CD14-positive monocyte (primary cell): ENCODE measurements around the gene DOCK1. TPM values are rescaled to one million over a fixed set of nuclear protein-coding genes. Genes with fewer than 3 reads are reported as not detected.

Experiments
- DNase-seq, 3 donors: peaks; one replicate each; pipeline ENCODE4 v3.0.0-alpha.2; 2011 to 2022
- H2AFZ ChIP-seq: 2 replicates; pipeline ENCODE4 v1.6.0; 2012; ENCODE audit warnings: mild to moderate bottlenecking, low read depth, low read length, inconsistent platforms; ENCODE audit not compliant: insufficient read depth, poor library complexity, severe bottlenecking
- H3K27ac ChIP-seq, 2 donors: 1 replicate in 1 of 2; 2 replicates in 1 of 2; pipeline ENCODE4 v1.5.1; 2012 to 2013; ENCODE audit warnings: low read length in 2 of 2, control low read depth in 1 of 2, inconsistent platforms in 1 of 2, low read depth in 1 of 2, mild to moderate bottlenecking in 1 of 2
- H3K27me3 ChIP-seq, 2 donors: one replicate each; pipeline versions ENCODE4 v1.6.0 to v1.6.1; 2011 to 2013; ENCODE audit warnings: low read length in 2 of 2; ENCODE audit not compliant: control insufficient read depth in 2 of 2, insufficient read depth in 2 of 2
- H3K36me3 ChIP-seq, 2 donors: replicated peaks in 1 of 2; 1 replicate in 1 of 2; 2 replicates in 1 of 2; pipeline versions ENCODE4 v1.5.1 to v1.6.1; 2012 to 2013; ENCODE audit warnings: low read length in 2 of 2, control low read depth in 1 of 2, inconsistent platforms in 1 of 2, mild to moderate bottlenecking in 1 of 2; ENCODE audit not compliant: insufficient read depth in 2 of 2, control insufficient read depth in 1 of 2
- H3K4me1 ChIP-seq, 2 donors: 1 replicate in 1 of 2; 2 replicates in 1 of 2; pipeline versions ENCODE4 v1.5.1 to v1.6.1; 2012 to 2013; ENCODE audit warnings: low read length in 2 of 2, control low read depth in 1 of 2, inconsistent platforms in 1 of 2, mild to moderate bottlenecking in 1 of 2, moderate library complexity in 1 of 2; ENCODE audit not compliant: insufficient read depth in 2 of 2, control insufficient read depth in 1 of 2
- H3K4me2 ChIP-seq: replicated peaks from 2 replicates; pipeline ENCODE3; 2012; ENCODE audit warnings: low read length, moderate library complexity, mild to moderate bottlenecking; ENCODE audit not compliant: poor library complexity, severe bottlenecking; ENCODE audit errors: extremely low read depth
- H3K4me3 ChIP-seq, 3 experiments: fragments of 200-600 bp in 1 of 3; sonication (generic) in 1 of 3; replicated peaks in 1 of 3; 1 replicate in 2 of 3; 2 replicates in 1 of 3; pipeline ENCODE4 v1.5.1; 2011 to 2013; ENCODE audit warnings: low read length in 3 of 3, mild to moderate bottlenecking in 3 of 3, control low read depth in 2 of 3, low read depth in 2 of 3, inconsistent platforms in 1 of 3, moderate library complexity in 1 of 3
- H3K79me2 ChIP-seq: 2 replicates; pipeline ENCODE4 v1.6.0; 2012; ENCODE audit warnings: mild to moderate bottlenecking, control low read depth, inconsistent platforms, low read length, moderate library complexity; ENCODE audit not compliant: insufficient read depth
- H3K9ac ChIP-seq: 2 replicates; pipeline ENCODE4 v1.6.0; 2017; ENCODE audit warnings: low read length, mild to moderate bottlenecking; ENCODE audit not compliant: insufficient read depth, poor library complexity, severe bottlenecking
- H3K9me3 ChIP-seq, 2 donors: replicated peaks in 1 of 2; 1 replicate in 1 of 2; 2 replicates in 1 of 2; pipeline versions ENCODE4 v1.5.1 to v1.6.1; 2012 to 2013; ENCODE audit warnings: low read length in 2 of 2, control low read depth in 1 of 2; ENCODE audit not compliant: control insufficient read depth in 1 of 2, insufficient read depth in 1 of 2
- H4K20me1 ChIP-seq: 2 replicates; pipeline ENCODE4 v1.6.0; 2012; ENCODE audit warnings: mild to moderate bottlenecking, low read length, control low read depth, moderate library complexity; ENCODE audit not compliant: insufficient read depth
- H3K27ac Mint-ChIP-seq, 7 donors: one replicate each; pipeline ENCODE4 v1.8.0; 2020; ENCODE audit warnings: mild to moderate bottlenecking in 7 of 7, mixed read lengths in 7 of 7, moderate library complexity in 6 of 7, inconsistent platforms in 2 of 7
- H3K27me3 Mint-ChIP-seq, 3 donors: one replicate each; pipeline ENCODE4 v1.8.0; 2021 to 2022; ENCODE audit warnings: low read depth in 3 of 3, mild to moderate bottlenecking in 3 of 3, mixed read lengths in 3 of 3, moderate library complexity in 3 of 3, inconsistent platforms in 1 of 3
- H3K36me3 Mint-ChIP-seq, 2 donors: one replicate each; pipeline ENCODE4 v1.8.0; 2020; ENCODE audit warnings: mixed read lengths in 2 of 2, inconsistent platforms in 1 of 2, mild to moderate bottlenecking in 1 of 2
- H3K4me1 Mint-ChIP-seq: one replicate; pipeline ENCODE4 v1.8.0; 2020; ENCODE audit warnings: mild to moderate bottlenecking, mixed read lengths
- H3K4me3 Mint-ChIP-seq, 2 donors: one replicate each; pipeline ENCODE4 v1.8.0; 2020; ENCODE audit warnings: mild to moderate bottlenecking in 2 of 2, mixed read lengths in 2 of 2, moderate library complexity in 1 of 2
- H3K9me3 Mint-ChIP-seq, 7 donors: one replicate each; pipeline ENCODE4 v1.8.0; 2020 to 2022; ENCODE audit warnings: mixed read lengths in 7 of 7, mild to moderate bottlenecking in 6 of 7, moderate library complexity in 6 of 7, inconsistent platforms in 2 of 7
- CTCF ChIP-seq: fragments of 200-600 bp; IDR thresholded peaks from one replicate; pipeline ENCODE4 v1.8.0; 2022; ENCODE audit warnings: antibody characterized with exemption, mild to moderate bottlenecking
- WGBS: methylation state at CpG from one replicate; pipeline ENCODE4 v1.1.5; 2013; ENCODE audit warnings: missing lambda C conversion rate; ENCODE audit not compliant: insufficient coverage; 5-methylcytosine and 5-hydroxymethylcytosine counted together
- intact Hi-C, 2 donors: fragments of 100-400 bp; cut with micrococcal nuclease; formaldehyde crosslinking; loops; one replicate each; pipeline versions ENCODE4 v1.15.0 to v1.15.1; 2023
- polyA plus RNA-seq, 3 donors: library from polyadenylated mRNA; depleted of rRNA in 1 of 3; unstranded in 2 of 3; stranded (reverse) in 1 of 3; fragments of 300-500 nt in 2 of 3; fragments of >200 nt in 1 of 3; fragmentation: Illumina TruSeq in 2 of 3; gene quantifications; 1 replicate in 2 of 3; 2 replicates in 1 of 3; pipeline ENCODE4 v1.2.3, GENCODE V29; 2012 to 2021

DOCK1 gene
- polyA plus RNA-seq, 3 donors, result 0.31 to 0.35 TPM; not detected in 1

DNA sequence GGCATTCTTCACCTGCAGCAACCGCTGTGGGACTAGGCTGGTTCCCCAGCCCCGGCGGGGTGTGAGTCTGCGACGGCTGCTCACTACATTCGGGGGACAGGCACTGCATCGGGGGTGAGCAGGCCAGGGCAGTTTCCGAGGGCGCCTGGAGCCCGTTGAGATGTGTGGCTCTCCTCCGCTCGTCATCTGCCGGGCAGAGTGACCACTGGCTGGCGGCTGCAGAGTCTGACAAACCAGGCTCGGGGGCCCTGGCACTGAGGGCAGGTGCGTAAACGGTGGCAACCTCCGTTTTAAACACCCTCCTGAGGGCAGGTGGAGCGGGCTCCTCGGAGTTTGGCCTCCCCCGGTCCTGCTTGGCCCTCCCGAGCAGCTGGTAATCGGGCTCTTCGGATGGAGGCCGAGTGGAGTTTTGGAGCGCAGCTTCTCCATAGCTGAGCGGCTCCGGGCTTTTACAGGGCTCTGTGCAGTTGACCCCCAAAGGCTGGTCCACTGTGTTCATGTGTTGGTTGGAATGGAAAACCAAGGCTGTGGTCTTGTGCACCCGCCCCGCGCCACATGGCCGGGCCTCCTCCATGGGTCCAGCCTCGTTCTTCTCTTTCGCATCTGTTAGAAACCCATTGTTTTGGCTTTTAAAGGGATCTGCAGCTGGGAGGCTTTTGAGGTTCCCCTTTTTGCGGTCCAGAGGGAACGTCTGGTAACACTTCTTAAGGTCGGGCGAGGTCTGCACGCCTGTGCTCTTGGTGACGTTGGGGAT lies 270.3 kb downstream of the DOCK1 start:
- Histone ChIP-seq H3K4me2 (no peak overlapping the region), H3K4me3 (no peak overlapping the region), H3K79me2 (no peaks in the 10 kb centered on the region), H3K9me3 (no peaks in the 10 kb centered on the region), H4K20me1 (no peaks in the 10 kb centered on the region), H3K27me3 (no peaks in the 10 kb centered on the region), H2AFZ (no peak overlapping the region), H3K9ac (no peak overlapping the region), H3K36me3 (no peaks in the 10 kb centered on the region), H3K4me1 (no peaks in the 10 kb centered on the region), H3K27ac (no peak overlapping the region)
- Mint-ChIP-seq H3K4me1 (peaks cover 9% of the 10 kb centered on the region), H3K4me3 (no peak overlapping the region), H3K27ac (no peak overlapping the region), H3K27me3 (peaks cover 0 to 1% (median 0%) of the 10 kb centered on the region in 3 donors), H3K9me3 (no peaks in the 10 kb centered on the region), H3K36me3 (no peaks in the 10 kb centered on the region)
- intact Hi-C loops, result no loop called here
- DNase-seq, result no peak
- 91% methylated on average over 37 of the region's 40 CpGs for WGBS
- no peak for TF ChIP-seq CTCF

DNA sequence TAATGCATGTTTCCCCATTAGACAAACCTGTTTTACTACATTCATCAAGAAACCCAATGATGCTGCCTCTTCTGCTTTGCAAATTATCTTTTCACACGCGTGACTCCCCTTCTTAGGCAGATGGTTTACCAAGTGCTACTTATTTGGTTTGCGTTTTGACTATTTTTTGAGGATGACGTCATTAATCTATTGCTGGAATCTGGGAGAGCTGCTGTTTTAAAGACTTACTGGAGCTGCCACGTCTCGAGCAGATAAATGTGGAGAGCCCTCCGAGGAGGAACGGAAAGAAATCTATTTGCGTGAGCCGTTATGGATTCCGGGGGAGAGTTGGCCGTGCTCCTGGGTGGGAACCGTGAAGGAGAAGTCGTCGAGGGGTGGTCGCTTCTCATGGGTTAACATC lies 271.4 kb downstream of the DOCK1 start:
- DNase-seq, result no peak
- Histone ChIP-seq H4K20me1 (no peaks in the 10 kb centered on the region), H3K9ac (no peak overlapping the region), H3K36me3 (no peaks in the 10 kb centered on the region), H2AFZ (no peak overlapping the region), H3K4me3 (no peak overlapping the region), H3K79me2 (no peaks in the 10 kb centered on the region), H3K4me2 (no peak overlapping the region), H3K27me3 (no peaks in the 10 kb centered on the region), H3K27ac (no peak overlapping the region), H3K9me3 (no peaks in the 10 kb centered on the region), H3K4me1 (no peaks in the 10 kb centered on the region)
- TF ChIP-seq CTCF, result no peak
- no peak overlapping the region for H3K27ac Mint-ChIP-seq
- intact Hi-C loops, result no loop called here
- no peak overlapping the region for H3K4me3 Mint-ChIP-seq
- H3K36me3 Mint-ChIP-seq, result no peaks in the 10 kb centered on the region
- H3K4me1 Mint-ChIP-seq, result peaks cover 9% of the 10 kb centered on the region
- 96% methylated on average over 14 of the region's 16 CpGs for WGBS
- no peaks in the 10 kb centered on the region for H3K9me3 Mint-ChIP-seq
- peaks cover 0 to 1% (median 0%) of the 10 kb centered on the region in 3 donors for H3K27me3 Mint-ChIP-seq
